Head of caudate nucleus (tissue), 42 donors: ENCODE measurements around the gene DENND2A.
A peak's percentile ranks its signal among the peaks of the same experiment; 100 is the strongest.
"Not testable (repeated sequence)": the region's sequence is repeated elsewhere in the genome, so short reads cannot be mapped to it uniquely, and the experiment has no call there.

Experiments used
- DNase-seq, 42 donors: peaks; one replicate each; pipeline versions ENCODE4 v3.0.0 to v3.0.0-alpha.2; 2020 to 2021; ENCODE audit warnings: mixed read lengths in 7 of 42
- intact Hi-C: fragments of 100-400 bp; cut with DNase I; formaldehyde crosslinking; loops from one replicate; pipeline ENCODE4 v1.15.0; 2022

The DENND2A gene

DNA sequence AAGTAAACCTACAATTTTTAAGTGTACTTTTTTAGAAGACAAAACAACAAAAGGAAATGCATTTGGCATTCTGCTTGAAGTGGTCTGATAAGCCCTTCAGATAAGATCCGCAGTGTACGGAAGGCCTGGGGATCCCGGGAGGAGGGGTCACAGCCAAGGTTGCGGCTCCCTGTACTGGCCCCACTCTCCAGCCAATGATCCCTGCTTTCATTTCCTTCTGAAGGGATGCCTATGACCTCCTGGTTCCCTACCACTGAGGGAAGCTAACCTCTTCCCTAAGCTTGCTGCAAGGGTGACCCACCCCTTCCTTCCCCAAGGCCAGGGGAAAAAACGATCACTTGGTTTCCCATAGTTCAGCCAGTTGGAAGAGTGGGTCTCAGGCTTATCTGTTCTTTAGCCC lies 5.3 kb downstream of the DENND2A start:
- DNase-seq: no peak
- intact Hi-C loops: no loop called here

DNA sequence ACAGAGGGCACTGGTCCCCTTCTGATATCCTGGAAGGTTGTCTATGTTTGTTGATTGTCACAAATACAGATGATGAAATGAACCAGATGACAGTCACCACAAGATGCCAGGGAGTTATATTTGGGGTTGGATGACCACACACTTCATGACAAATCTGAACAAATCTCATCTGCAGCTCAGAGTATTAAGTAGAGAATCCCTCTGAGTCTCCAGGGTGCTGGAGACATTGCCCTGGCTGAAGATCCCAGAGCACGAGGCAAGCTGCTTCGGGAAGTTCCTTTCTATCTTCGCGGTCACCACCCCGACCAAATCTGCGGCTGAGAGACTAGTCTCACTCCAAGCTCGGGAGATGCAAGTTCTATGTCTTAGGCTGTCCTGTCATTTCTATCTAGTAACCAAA lies 9.0 kb downstream of the DENND2A start:
- intact Hi-C loops: no loop called here
- DNase-seq: no peak

GRCh38 chr7:140631021-140631420 lies 9.6 kb downstream of the DENND2A start:
- intact Hi-C loops: no loop called here
- DNase-seq: no peak

GRCh38 chr7:140625908-140626868 lies 14.4 kb downstream of the DENND2A start:
- DNase-seq: peak in 41 of 42 donors; percentile 30 to 83 (median 64)
- intact Hi-C loops: no loop called here

DNA sequence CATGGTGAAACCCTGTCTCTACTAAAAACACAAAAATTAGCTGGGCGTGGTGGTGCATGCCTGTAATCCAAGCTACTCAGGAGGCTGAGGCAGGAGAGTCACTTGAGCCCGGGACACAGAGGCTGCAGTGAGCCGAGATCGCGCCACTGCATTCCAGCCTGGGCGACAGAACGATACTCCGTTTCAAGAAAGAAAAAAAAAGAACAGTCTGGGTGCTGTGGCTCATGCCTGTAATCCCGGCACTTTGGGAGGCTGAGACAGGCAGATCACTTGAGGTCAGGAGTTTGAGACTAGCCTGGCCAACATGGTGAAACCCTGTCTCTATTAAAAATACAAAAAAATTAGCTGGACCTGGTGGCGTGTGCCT lies 15.4 kb downstream of the DENND2A start:
- DNase-seq, intact Hi-C loops: not testable (repeated sequence)

- DNase-seq: no peak
- intact Hi-C loops: no loop called here
Measured at GRCh38 chr7:140624392-140625191, 16.0 kb downstream of the DENND2A start.

- intact Hi-C loops: no loop called here
- no peak for DNase-seq
Measured at GRCh38 chr7:140623980-140624379, 16.6 kb downstream of the DENND2A start.

DNA sequence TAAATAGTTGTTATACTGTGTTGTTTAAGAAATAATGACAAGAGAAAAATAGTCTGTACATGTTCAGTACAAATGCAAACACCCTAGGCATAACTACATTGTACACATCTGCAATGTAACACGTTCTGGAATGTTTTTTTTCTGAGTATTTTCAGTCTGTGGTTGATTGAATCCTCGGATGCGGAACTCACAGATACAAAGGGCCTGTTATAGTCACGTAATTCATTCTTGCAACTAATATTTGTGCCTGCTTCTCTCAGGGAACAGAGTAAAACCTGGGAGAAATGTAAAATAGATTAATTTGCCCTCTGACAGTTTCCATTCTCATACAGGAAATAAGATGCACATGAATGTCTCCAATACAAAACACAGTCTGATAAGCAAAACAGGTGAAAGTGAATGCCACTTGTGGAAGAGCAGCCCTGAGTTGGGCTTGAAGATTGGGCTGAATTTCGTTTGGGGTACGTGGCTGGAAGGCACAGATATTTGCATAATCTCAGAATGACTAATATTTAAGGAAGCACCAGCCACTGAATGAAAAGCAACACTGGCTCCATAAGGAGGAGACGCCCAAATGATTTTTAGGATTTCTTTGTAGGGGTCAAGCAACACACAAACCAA lies 19.1 kb downstream of the DENND2A start:
- DNase-seq: no peak
- intact Hi-C loops: no loop called here

DNA sequence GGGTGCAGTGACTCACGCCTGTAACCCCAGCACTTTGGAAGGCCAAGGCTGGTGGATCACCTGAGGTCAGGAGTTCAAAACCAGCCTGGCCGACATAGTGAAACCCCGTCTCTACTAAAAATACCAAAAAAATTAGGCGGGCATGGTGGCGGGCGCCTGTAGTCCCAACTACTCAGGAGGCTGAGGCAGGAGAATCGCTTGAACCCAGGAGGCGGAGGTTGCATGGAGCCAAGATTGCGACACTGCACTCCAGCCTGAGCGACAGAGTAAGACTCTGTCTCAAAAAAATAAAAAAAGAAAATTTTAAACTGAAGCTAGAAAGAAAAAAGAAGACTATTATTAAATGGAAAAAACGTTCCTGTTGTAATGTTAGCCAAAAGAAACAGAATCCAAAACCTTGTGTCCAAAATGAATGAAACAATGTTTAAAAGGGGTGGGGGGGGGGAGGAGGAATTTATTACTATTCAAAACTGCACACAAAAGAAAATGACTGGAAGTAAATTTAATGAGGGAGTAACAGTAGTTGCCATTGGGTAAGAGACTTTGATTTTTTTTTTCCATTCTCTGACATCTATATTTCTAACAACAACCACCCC lies 20.6 kb downstream of the DENND2A start:
- intact Hi-C loops, DNase-seq: not testable (repeated sequence)

GRCh38 chr7:140619176-140619575 lies 21.4 kb downstream of the DENND2A start:
- peak in 7 of 42 donors; percentile 39 to 72 (median 54) for DNase-seq
- intact Hi-C loops: no loop called here

- intact Hi-C loops: no loop called here
- DNase-seq: no peak
Measured at GRCh38 chr7:140618306-140618705, 22.3 kb downstream of the DENND2A start.

- intact Hi-C loops: no loop called here
Measured at GRCh38 chr7:140617081-140617480, 23.5 kb downstream of the DENND2A start.

DNA sequence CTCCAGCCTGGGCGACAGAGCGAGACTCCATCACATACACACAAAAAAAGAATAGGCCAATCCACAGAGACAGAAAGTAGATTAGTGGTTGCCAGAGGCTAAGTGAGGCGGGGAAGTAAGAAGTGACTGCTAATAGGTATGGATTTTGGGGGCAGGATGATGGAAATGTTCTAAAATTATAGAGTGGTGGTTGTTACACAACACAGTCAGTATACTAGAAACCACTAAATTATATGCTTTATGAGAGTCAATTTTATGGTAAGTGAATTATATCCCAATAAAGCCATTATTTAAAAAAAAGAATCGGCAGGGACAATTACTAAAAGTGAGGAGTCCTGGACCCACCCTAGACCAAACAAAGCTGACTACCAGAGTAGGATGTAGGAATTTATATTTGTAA lies 24.3 kb downstream of the DENND2A start:
- intact Hi-C loops: no loop called here
- no peak for DNase-seq

More at GRCh38 chr7:140617081-140617480, 23.5 kb downstream of the DENND2A start:
- DNase-seq: no peak

DNA sequence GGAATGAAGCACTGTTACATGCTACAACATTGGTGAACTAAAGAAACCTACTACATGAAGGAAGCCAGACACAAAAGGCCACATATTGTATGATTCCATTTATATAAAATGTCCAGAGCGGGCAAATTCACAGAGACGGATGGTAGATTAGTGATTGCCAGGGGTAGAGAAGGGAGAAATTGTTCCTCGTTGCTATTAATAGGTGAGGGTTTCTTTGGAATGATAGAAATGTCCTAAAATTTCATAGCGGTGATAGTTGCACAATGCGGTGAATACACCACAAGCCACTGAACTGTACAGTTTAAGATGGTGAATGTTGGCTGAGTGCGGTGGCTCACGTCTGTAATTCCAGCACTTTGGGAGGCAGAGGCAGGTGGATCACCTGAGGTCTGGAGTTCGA lies 29.0 kb downstream of the DENND2A start:
- intact Hi-C loops: no loop called here
- no peak for DNase-seq

- intact Hi-C loops: no loop called here
- DNase-seq: peak in 1 of 42 donors; percentile 26
Measured at GRCh38 chr7:140610204-140611165, 30.1 kb downstream of the DENND2A start.

DNA sequence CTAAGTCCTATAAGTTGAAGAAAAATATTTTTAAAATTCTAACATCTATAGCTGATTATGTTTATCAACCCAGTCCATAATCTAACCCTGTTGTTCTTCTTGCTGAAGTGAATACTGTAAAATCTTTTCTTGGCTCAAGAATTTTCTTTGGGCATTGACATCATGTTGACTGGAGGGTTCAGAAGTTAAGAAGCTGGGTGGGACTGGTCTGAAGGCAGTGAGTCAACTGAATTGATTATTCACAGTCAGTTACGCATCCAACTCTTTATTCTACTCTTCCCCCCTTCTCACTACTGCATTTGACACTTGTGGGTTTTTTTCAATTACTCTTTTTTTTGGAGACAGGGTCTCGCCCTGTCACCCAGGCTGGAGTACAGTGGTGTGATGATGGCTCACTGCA lies 31.0 kb downstream of the DENND2A start:
- no peak for DNase-seq
- intact Hi-C loops: no loop called here

- peak; percentile 73 to 96 (median 88) for DNase-seq
- intact Hi-C loops: no loop called here
Measured at GRCh38 chr7:140607441-140607989, 33.1 kb downstream of the DENND2A start.

- intact Hi-C loops: no loop called here
- no peak for DNase-seq
Measured at GRCh38 chr7:140605337-140605736, 35.3 kb downstream of the DENND2A start.
